Measurements from ENCODE around the gene KDELR3.

KDELR3 gene

DNA sequence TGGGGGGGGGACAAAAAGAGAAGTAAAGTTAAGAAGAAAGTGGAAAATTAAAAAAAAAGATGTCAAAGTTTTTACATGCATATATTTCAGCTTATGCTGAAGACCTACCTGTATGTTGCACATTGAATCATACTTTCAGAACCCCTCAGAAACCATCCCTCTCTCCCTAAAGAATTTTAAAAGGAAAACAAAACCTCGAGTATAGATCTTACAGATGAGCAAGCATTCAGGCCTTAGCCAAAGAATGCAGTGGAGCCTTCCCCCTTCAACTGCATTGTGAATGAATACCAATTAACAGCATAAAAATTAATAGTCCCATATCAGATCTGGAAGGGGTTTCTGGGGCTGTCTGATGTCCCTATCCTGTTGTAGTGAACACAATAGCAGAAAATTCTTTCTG, 16.3 kb downstream of the KDELR3 start:
- no peak for DNase-seq

GRCh38 chr22:38485783-38486182, 17.9 kb downstream of the KDELR3 start:
- no peak for DNase-seq

DNA sequence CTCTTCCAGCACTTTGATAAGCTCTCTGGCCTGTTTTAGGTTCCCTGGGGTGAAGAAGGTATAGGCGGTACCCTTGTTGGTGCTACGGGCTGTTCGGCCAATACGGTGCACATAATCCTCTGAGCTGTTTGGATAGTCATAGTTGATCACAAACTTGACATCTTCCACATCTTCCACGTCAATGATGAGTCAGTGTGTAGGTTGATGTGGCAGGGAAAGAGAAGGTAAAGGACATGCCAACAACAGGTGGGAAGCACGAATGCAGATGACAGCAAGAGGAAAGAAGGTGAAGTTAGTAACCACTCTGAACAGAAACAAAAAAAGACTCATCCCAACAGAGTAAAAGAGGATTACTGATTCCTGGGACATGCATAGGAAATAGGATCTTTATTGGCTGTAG, 20.1 kb downstream of the KDELR3 start:
- no peak for DNase-seq

DNA sequence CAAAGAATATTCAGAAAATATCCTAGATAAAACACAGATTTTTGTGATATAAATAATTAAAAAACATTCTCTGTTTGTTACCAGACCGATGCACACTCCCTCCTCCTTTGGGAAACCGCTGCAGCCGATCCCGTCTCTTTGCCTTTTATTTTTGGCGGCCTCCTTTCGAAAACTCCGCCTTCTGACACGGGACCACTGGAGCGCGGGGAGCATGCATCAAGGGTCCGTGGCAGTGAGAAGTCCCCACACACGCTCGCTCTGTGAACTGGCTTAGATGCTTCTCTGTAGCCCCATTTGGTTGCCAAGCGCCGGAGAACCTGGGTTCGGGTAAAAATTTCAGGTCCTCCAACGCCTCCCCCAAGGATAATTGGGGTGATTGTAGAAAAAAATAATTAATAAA, 21.2 kb downstream of the KDELR3 start:
- no peak for DNase-seq

DNA sequence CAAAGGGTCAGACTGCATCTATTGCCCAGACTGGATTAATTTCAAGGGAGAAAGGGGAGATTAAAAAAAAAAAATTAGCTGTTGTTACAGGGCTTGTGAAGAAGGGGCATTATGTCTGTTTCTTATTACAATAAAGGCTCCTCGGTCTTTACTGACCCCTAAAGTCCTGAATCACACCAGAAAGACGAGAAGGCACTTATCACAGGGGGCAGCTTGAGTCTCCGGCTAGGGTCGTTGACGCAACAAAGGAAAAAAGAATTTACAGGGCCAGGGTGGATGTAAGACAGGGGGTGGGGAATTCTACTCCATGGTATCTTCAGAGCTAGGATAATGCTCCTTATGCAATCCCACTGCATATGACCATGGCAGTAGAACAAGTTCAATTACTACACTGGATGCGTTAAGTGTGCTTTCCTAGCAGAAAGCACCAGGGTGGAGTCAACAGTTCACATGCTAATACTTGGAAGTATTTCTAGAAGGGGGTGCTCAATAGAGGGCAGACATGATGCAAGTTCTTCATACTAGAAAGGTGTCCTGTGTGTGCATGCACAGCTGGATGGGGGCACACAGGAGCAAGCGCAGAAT, 21.8 kb downstream of the KDELR3 start:
- no peak for DNase-seq

- no peak for DNase-seq
Observed at GRCh38 chr22:38490475-38490874, 22.6 kb downstream of the KDELR3 start.

DNA sequence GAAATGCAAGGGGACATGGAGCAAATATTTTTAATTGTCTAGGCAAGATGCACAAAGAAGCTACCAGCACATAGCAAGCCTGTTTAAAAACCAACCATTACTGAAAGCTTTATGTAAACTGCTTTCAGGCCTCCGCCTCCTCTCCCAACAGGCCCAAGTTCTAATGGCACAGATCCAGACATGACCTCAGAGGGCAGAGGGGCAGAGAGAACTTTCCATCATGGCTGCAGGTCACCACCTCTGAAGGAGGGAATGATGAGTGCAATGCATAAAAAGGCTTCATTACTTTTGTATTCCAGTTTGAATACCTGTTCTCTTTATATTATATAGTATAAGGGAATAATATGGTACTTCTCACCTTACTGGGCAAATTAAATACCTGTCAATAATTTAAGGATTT, 23.0 kb downstream of the KDELR3 start:
- DNase-seq, result no peak

DNA sequence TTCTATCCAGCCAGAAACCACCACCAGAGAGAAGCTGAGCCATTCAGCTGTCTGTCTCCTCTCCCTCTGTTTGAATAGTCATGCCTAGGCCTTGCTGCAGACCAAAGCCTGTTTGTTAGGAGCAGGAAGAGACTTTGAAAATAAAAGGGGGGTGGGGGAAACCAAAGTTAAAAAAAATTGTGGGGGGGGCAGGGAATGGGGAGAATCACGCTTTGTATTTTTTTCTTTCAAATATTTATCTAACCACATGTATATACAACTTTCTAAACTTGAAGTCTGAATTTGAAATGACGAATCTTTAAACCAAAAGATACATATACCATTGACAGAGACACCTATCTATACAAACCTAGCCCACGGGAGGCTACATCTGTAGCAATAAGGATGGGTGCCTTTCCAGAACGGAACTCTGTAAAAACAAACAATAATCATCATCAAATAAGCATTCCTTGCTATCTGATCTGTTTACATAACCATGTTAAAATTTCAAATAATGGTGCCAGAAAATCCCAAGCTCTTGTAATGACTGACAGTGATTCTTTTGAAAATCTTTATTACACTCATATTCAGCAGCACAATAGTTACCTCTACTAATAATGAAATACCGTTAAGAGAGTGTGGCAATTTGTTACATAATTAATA, 23.9 kb downstream of the KDELR3 start:
- no peak for DNase-seq

DNA sequence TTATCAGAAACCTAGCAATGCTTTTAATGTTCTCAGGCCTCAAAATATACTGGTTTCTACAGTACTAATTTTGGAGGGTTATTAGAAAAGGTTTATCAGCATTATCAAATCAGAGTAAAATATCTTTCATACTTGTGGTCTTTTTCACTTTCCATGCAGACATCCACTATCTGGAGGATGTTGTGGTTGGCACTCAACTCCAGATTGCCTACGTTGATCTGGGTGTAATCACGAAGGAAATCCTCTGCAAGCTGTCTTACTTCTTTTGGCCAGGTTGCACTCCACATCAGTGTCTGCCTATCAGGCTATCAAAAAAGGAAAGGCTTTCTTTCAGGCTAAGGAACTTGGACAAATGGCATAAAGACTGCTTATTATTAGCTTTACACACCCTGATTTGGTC, 26.6 kb downstream of the KDELR3 start:
- no peak for DNase-seq

- DNase-seq, result no peak
Observed at GRCh38 chr22:38494939-38495338, 27.0 kb downstream of the KDELR3 start.

GRCh38 chr22:38497869-38498268, 30.0 kb downstream of the KDELR3 start:
- no peak for DNase-seq

DNA sequence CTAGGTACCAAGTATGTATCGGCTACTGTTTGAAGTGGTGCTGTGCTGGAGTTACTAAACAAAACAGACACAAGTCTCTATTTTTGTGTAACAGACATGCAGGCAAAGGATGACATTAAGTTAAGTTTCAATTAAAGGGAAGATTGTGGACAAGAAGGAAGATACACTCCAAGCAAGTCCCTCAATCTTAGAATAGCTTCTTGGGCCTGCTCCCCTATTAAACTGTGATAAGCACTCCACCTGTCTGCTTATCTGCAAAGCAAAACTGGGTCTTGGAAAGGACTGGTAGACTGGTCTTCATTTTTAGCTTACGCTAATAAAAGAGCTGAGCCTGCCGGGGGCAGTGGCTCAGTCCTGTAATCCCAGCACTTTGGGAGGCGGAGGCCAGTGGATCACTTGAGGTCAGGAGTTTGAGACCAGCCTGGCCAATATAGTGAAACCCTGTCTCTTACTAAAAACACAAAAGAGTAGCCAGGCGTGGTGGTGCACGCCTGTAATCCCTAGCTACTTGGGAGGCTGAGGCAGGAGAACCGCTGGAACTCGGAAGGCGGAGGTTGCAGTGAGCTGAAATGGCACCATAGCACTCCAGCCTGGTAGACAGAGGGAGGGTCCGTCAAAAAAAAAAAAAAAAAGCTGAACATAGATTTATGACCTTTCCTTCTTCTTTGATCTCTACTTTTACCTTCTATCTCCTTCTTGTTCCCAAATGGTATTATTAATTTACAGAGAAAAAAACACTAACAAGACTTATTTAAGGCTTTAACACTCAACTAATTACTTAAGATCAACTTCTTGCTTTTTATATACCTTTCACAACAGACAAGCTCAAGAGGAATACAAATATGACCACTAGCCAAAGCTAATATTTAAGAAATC, 34.1 kb downstream of the KDELR3 start:
- DNase-seq, result no peak

- no peak for DNase-seq
Observed at GRCh38 chr22:38503021-38503420, 35.1 kb downstream of the KDELR3 start.

DNA sequence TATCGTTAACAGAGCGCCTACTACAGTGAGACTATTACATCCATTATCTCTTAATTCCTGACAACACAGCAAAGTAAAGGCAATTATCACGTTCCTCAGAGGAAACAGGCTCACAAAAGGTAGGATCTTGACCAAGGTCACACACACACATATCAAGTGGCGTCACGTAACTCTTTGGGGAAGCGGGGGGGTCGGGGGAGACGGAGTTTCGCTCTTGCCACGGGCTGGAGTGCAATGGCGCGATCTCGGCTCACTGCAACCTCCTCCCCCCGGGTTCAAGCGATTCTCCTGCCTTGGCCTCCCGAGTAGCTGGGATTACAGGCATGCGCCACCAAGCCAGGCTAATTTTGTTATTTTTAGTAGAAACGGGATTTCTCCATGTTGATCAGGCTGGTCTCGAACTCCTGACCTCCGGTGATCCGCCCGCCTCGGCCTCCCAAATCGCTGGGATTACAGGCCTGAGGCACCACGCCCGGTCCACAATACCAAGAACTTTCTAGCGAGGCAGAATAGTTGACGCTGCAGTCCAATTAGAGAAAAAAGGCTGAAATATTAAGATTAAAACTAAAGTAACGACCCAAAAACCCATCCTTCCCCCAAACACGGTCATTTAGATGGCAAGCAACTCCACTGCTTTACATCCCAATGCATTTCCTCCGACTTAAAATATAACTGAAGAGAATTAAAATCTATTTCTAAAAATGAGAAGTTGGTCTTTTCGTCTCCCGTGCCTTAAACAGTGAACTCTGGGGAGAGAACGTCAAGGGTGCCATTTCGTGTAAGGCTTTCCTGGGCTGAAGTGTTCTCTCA, 37.0 kb downstream of the KDELR3 start:
- DNase-seq, result no peak

DNA sequence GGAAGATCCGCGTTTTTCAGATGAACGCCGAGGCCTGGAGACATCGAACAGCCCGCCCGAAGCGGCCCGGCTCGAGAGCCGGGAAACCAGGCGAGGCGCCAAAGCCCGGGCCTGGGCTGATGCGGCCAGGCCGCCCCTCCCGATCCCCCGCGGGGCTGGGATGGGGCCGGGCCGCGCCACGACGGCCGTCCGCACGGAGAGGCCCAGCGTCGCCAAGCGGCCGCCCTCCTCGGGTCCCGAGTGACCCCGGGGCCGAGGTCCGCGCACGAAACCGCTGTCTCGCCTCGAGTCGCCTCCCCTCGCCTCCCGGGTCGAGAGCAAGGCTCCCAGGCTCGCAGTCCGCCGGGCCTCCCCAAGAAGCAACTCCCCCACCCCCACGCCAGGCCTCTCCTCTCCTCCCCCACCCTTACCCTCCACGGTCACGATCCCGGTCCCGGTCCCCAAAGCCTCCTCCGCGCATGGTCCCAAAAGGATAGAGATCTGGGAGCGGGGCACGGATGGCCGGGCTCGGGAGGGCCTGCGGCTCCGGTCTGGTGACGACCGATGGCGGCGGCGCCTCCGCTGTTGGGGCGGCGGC, 37.7 kb downstream of the KDELR3 start:
- no peak for DNase-seq

GRCh38 chr22:38506118-38506962, 38.4 kb downstream of the KDELR3 start, which contains the start of gene DDX17:
Gene DDX17, minus strand, starts transcription at chr22:38506311.
- peak; percentile 92 for DNase-seq

DNA sequence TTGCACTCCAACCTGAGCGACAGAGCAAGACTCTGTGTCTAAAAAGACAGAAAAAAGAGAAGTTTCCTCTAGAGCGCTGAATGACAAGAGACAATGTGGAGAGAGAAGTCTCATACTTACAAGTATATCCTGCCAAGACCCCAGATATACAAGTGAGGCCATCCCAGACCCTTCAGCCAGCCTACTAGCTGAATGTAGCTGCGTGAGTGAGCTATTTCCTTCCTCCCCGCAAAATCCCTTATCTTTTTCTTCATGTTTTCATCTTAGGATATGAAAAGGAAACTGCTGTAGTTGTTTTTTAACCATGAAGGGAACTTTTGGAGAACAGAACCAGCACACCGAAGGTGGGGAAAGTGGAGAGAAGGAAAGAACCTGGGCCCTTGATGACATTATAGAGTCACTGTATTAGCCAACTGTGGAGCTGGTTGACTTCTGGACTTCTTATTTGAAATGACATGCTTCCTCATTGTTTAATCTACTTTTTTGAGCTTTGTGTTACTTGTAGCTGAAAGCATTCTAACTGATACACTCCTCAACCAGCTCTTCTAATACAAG, 42.6 kb downstream of the KDELR3 start:
- DNase-seq, result no peak

DNA sequence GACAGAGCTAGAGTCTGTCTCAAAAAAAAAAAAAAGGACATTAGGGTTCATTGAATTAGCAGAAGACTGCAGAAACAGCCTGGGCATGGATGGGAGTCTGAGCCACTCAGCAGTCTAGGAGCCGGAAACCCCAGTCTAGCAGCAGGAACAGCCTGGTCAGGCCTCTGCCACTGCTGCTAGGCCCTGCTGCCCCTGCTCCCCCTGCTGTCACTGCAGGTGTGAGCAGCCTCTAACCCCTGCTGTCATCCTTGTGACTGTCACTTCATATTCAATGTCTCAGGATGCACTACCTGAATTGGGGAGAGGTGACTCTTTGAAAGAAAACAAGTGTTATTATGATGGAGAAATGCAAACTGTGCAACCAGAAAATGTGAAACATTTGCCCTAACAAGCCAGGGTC, 45.2 kb downstream of the KDELR3 start:
- no peak for DNase-seq

GRCh38 chr22:38518620-38519019, 50.7 kb downstream of the KDELR3 start:
- DNase-seq, result no peak

- no peak for DNase-seq
Observed at GRCh38 chr22:38519453-38520250, 51.8 kb downstream of the KDELR3 start.

- no peak for DNase-seq
Observed at GRCh38 chr22:38523029-38523428, 55.1 kb downstream of the KDELR3 start.
